ENCODE data around the gene ZMAT5. TPM values are rescaled to one million over a fixed set of nuclear protein-coding genes. Genes with fewer than 3 reads are reported as not detected.

The ZMAT5 gene
- total and polyA plus RNA-seq, 2 of the 13 experiments (the other 11 are each of a cell fraction or from before 2014, with no cell fraction given), result 20.7 to 27.8 TPM

- TF ChIP-seq ZNF703 (CRISPR knock-in tag; IDR thresholded peaks at IDR 0.05; ENCODE audit: borderline replicate concordance) (no peak), ZBTB2 (CRISPR knock-in tag; IDR thresholded peaks at IDR 0.05; ENCODE audit: low read depth) (no peak; the same call in 1 of the 2 replicates), ZNF672 (CRISPR knock-in tag; IDR thresholded peaks at IDR 0.05) (no peak), TARDBP (CRISPR knock-in tag; IDR thresholded peaks at IDR 0.05) (peak; percentile 59; the same call in 1 of the 2 replicates), MAX (IDR thresholded peaks at IDR 0.05) (no peak), ATF1 (CRISPR knock-in tag; IDR thresholded peaks at IDR 0.05) (no peak), GLMP (CRISPR knock-in tag; IDR thresholded peaks at IDR 0.05; ENCODE audit: borderline replicate concordance) (no peak), ZFP36 (IDR thresholded peaks at IDR 0.05; ENCODE audit: borderline replicate concordance, low read depth, low read length, partially characterized antibody) (no peak), CCAR2 (optimal IDR thresholded peaks at IDR 0.05; ENCODE audit: low read depth, low read length) (no peak), TCF7 (IDR thresholded peaks at IDR 0.05; ENCODE audit: low read depth) (no peak), THYN1 (CRISPR knock-in tag; IDR thresholded peaks at IDR 0.05; ENCODE audit: borderline replicate concordance, low read depth) (no peak), ZNF230 (CRISPR knock-in tag; IDR thresholded peaks at IDR 0.05) (peak; percentile 59; the same call in 1 of the 2 replicates), KLF16 (CRISPR knock-in tag; IDR thresholded peaks at IDR 0.05) (peak in 1 of 2 experiments; percentile 92; a peak in 2 of 4 replicates), ZNF615 (CRISPR knock-in tag; IDR thresholded peaks at IDR 0.05; ENCODE audit: borderline replicate concordance) (peak; percentile 52; the same call in 1 of the 2 replicates), ZBTB10 (CRISPR knock-in tag; IDR thresholded peaks at IDR 0.05; ENCODE audit: borderline replicate concordance) (no peak), ZNF879 (CRISPR knock-in tag; IDR thresholded peaks at IDR 0.05) (peak; percentile 67; the same call in 1 of the 2 replicates), PRDM15 (CRISPR knock-in tag; IDR thresholded peaks at IDR 0.05) (no peak), TOE1 (CRISPR knock-in tag; IDR thresholded peaks at IDR 0.05) (no peak), ZNF776 (CRISPR knock-in tag; IDR thresholded peaks at IDR 0.05) (no peak)
These were observed 49.8 kb downstream of the ZMAT5 start (continued) for GRCh38 chr22:29716814-29717545.
